GM12892 (cell line): ENCODE data around the gene NUDCD3. TPM values are rescaled to one million over a fixed set of nuclear protein-coding genes. Genes with fewer than 3 reads are reported as not detected.
A peak's percentile ranks its signal among the peaks of the same experiment; 100 is the strongest.

Experiments
- DNase-seq: peaks from one replicate; pipeline ENCODE4 v3.0.0; 2011; ENCODE audit not compliant: insufficient read length
- FAIRE-seq: peaks from 2 replicates; lab custom pipeline; 2011; peaks lifted over from hg19 to GRCh38; lab: Jason Lieb, UNC
- POLR2A ChIP-seq: IDR thresholded peaks from 2 replicates; pipeline ENCODE4 v1.6.1; 2011; ENCODE audit warnings: low read depth, low read length, control low read depth
- POLR2AphosphoS5 ChIP-seq: IDR thresholded peaks from 2 replicates; pipeline ENCODE4 v1.6.1; 2011; ENCODE audit warnings: low read depth, low read length, control low read depth
- TAF1 ChIP-seq: IDR thresholded peaks from 2 replicates; pipeline ENCODE4 v1.6.1; 2011; ENCODE audit warnings: low read depth, mild to moderate bottlenecking, control low read depth, low read length, borderline replicate concordance
- polyA plus RNA-seq: library from polyadenylated mRNA; unstranded; fragments of >200 nt; gene quantifications from one replicate; pipeline ENCODE4 v1.2.1, GENCODE V29; 2012; ENCODE audit warnings: missing spikeins, inconsistent platforms; ENCODE audit not compliant: missing spikeins

NUDCD3 gene
- polyA plus RNA-seq, result 36.7 TPM

- DNase-seq (peak; percentile 81), FAIRE-seq (peak; percentile 95)
- TF ChIP-seq POLR2AphosphoS5, result peak; percentile 91
- peak; percentile 83 for TF ChIP-seq POLR2A
- TF ChIP-seq TAF1, result peak; percentile 61
Observed at GRCh38 chr7:44490351-44491200, at the start of gene NUDCD3. TSS of gene NUDCD3 (minus strand) at chr7:44490658. CDS start at chr7:44490600, 58 bp downstream.

- FAIRE-seq (no peak), DNase-seq (no peak)
- TF ChIP-seq TAF1 (no peak), POLR2A (no peak), POLR2AphosphoS5 (no peak)
Observed at GRCh38 chr7:44539669-44540506, 49.4 kb upstream of the NUDCD3 start.

GRCh38 chr7:44538798-44539668 is 48.6 kb upstream of the NUDCD3 start:
- TF ChIP-seq POLR2AphosphoS5, result no peak
- TF ChIP-seq TAF1, result no peak
- TF ChIP-seq POLR2A, result no peak
- FAIRE-seq (no peak), DNase-seq (no peak)

GRCh38 chr7:44538093-44538797 is 47.8 kb upstream of the NUDCD3 start:
- FAIRE-seq (no peak), DNase-seq (no peak)
- TF ChIP-seq POLR2AphosphoS5, result no peak

GRCh38 chr7:44537442-44537841 is 47.0 kb upstream of the NUDCD3 start:
- TF ChIP-seq POLR2AphosphoS5 (no peak), TAF1 (no peak), POLR2A (no peak)
- DNase-seq (no peak), FAIRE-seq (no peak)

- FAIRE-seq, result no peak
- TF ChIP-seq TAF1 (no peak), POLR2AphosphoS5 (no peak), POLR2A (no peak)
- DNase-seq, result no peak
Observed at GRCh38 chr7:44536090-44536489, 45.6 kb upstream of the NUDCD3 start.

GRCh38 chr7:44535348-44536064 is 45.0 kb upstream of the NUDCD3 start:
- FAIRE-seq (no peak), DNase-seq (no peak)
- TF ChIP-seq POLR2A, result no peak
- no peak for TF ChIP-seq TAF1
- TF ChIP-seq POLR2AphosphoS5, result no peak

GRCh38 chr7:44534501-44534900 is 44.0 kb upstream of the NUDCD3 start:
- peak; percentile 91 for DNase-seq
- TF ChIP-seq POLR2A, result no peak
- TF ChIP-seq TAF1, result no peak
- TF ChIP-seq POLR2AphosphoS5, result no peak
- FAIRE-seq, result peak; percentile 27

GRCh38 chr7:44534087-44534486 is 43.6 kb upstream of the NUDCD3 start:
- TF ChIP-seq POLR2A, result no peak
- DNase-seq (no peak), FAIRE-seq (no peak)
